Epithelial cell of esophagus (primary cell): Measurements from ENCODE around the gene GATAD2A.

Experiments
- DNase-seq: peaks from one replicate; pipeline ENCODE4 v3.0.0; 2010; ENCODE audit warnings: low read depth
- H3K4me3 ChIP-seq: 2 replicates; pipeline ENCODE4 v1.5.1; 2011; ENCODE audit warnings: mild to moderate bottlenecking, low read length, control low read depth
- CTCF ChIP-seq: IDR thresholded peaks from 2 replicates; pipeline ENCODE4 v1.5.1; 2011; ENCODE audit warnings: low read depth, mild to moderate bottlenecking, low read length, control low read depth, inconsistent platforms; ENCODE audit not compliant: insufficient read depth; ENCODE audit errors: missing control alignments

GATAD2A gene

GRCh38 chr19:19457671-19458070 is 52.2 kb downstream of the GATAD2A start:
- no peak overlapping the region for H3K4me3 ChIP-seq
- DNase-seq, result no peak
- no peak for TF ChIP-seq CTCF

GRCh38 chr19:19458110-19458816 is 52.8 kb downstream of the GATAD2A start:
- TF ChIP-seq CTCF, result no peak
- DNase-seq, result no peak
- no peak overlapping the region for H3K4me3 ChIP-seq

GRCh38 chr19:19459073-19459472 is 53.6 kb downstream of the GATAD2A start:
- no peak for TF ChIP-seq CTCF
- H3K4me3 ChIP-seq, result no peak overlapping the region
- no peak for DNase-seq

GRCh38 chr19:19459707-19460251 is 54.3 kb downstream of the GATAD2A start:
- peak; percentile 77 for DNase-seq
- no peak for TF ChIP-seq CTCF
- no peak overlapping the region for H3K4me3 ChIP-seq

GRCh38 chr19:19460258-19460731 is 54.8 kb downstream of the GATAD2A start:
- TF ChIP-seq CTCF, result no peak
- no peak overlapping the region for H3K4me3 ChIP-seq
- peak; percentile 53 for DNase-seq

- TF ChIP-seq CTCF, result no peak
- DNase-seq, result no peak
- H3K4me3 ChIP-seq, result no peak overlapping the region
These were observed 55.3 kb downstream of the GATAD2A start for GRCh38 chr19:19460761-19461265.
